Measurements from ENCODE around the gene FRMD3.

The FRMD3 gene

DNA sequence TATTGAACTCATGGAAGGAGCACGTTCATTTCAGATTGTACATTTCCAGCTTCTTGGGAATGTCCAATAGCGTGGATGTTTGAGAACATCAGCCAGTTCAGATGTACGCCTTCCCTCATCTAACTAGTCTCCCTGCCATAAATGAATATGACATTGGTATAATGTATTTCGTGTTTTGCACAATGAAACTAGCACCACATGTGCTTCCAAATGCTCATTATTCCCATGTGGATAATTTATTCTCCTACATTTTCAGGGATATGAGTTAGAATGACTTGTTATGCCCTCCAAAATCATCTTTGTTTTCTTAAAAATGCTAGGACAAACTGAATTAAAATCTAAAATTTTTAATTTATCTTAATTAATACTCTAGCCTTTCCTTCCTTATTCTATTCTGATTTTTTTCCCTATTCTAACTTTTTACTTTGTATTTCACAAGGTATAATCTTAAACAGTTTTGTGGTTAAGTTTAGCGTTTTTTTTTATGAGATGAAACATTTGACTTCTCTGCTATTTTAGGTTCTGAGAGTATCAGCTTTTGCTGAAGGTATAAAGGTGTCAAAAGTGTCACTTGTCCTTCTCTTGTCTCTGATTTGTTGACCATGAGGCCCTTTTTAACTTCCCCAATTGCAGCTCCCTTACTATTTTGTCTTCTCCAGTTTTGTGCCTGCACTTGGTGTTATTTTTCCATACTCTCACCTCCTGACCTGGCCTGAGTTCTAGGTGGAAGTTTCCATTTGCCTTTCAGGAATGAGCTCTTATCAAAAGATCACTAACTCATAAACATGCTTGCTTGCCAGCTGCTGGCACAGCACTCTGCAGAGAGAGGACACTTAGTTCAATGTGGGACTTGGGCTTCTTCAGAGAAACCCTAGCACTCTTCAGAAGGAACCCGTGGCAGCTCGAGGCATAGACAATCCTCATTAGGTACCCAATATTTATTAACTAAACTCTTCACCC lies 106.8 kb downstream of the FRMD3 start:
- no peak for DNase-seq

DNA sequence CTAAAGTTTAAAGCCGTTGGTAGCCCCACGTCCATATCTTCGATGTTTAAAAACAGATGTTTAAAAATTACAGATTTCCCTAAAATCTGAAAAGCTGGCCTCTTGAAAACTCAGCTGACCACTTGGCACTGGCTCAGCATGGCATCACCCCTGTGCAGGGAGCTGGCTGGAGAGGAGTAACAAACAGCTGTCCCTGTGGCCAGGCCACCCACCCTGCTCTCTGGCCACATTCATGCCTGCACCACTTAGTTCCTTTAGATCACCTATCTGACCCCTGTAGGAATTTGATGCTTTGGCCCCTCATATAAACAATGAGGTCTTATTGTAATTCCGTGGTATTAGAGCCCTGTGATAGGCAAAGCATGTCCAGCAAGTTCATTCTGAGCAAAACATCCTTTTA lies 107.5 kb downstream of the FRMD3 start:
- no peak for DNase-seq

DNA sequence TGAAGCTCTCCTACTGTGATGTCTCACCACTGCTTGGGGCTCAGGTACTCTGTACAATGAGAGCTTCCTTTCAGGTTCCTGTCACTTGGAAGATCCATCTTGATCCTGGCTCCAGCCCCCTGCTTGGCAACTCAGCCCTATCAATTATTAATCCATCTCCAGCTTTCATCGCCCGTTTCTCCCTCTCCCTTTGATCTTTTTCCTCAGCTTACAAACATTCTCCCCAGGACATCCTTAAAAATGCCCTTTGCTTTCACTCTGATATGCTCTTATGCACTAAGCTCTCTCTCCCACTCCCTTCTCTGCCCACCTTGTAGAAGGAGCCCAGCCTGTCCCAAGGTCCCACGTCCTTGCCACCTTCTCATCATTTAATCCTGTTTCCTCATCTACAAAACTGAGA lies 109.0 kb downstream of the FRMD3 start:
- DNase-seq: no peak

DNA sequence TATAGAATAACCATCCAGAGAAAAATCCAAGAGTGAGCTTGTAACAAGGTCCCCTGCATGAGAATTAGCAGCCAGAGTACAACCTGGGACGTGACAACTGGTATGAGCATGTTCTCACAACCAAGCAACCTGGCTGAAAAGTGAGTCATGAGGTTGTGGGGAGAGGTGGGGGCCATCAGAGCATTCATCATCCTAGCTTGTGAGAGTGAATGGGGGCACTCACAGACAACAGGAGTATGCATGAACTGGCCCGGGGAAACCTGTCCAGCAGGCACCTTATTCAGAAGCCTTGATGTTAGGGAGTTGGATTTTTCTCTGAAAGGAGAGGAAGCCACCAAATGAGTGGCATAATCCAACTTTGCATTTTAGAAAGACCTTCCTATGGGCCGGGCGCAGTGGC lies 113.0 kb downstream of the FRMD3 start:
- no peak for DNase-seq

DNA sequence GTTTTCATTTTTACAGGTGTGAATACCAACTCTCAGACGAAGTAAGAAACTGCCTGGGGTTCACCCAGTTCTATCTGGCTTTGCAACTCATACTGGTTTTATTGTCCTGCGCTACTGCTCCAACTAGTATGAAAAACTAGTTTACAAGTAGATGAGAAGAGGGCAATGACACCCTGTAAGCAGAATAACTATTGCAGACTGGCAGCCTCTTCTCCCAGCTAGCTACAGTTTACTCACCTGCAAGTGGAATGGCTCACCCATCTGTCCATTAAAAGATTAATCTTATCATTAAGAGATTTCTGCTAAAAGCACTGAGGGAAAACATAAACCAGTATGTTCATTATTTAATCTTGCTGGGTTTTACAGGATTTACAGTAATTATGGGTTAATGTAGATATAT lies 113.4 kb downstream of the FRMD3 start:
- no peak for DNase-seq

DNA sequence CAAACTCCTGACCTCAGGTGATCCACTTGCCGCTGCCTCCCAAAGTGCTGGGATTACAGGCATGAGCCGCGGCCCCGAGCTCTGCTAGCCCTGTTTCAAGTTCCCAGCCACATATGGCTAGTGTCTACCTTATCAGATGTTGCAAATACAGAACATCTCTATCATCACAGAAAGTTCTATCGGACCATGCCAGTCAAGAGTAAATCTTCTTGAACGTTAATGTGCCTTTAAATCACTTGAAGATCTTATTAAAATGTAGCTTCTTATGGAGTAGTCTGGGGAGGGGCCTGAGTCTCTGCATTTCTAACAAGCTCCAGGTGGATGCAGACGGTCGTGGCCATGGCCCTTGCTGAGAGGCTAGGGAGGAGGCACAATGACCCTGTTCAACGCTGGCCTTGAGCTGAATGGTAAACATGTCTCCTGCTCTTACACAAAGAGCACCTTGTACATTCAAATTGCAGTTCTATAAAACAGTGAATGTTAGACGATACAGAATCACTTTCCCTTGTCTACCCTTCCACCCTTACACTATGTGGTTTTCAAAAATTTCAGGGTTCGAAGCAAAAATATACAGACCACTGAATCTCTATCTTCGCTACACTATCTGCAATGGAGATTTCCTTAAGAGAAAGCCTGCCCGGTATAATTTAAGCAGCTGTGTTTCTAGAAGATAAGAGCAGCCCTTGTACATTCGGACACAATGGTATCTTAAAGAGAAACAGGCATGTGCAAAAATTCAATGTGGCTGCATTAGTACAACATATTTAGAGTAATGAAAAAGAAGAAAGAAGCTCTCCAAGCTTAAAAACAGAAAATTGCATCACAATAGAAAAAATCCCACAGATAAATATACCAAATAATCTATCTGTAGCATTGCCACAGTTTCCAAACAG lies 114.1 kb downstream of the FRMD3 start:
- no peak for DNase-seq

DNA sequence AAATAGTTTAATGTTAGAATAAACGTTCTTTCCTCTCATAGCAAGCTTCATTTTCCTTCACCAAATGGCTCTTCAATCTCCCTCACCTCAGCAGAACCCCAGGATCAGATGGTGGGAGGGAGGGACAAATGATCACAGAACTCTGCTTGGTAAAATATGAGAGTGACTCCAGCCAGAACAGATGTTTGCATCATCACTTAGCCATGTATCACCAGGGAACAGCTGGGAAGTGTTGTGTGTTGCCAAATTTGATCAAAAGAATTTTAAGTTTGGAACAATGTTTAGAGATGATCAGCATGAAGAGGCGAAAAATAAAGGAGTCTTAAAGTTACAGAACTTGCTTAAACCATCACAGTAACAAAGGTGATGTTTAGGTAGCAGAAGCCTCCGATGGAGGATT lies 115.7 kb downstream of the FRMD3 start:
- no peak for DNase-seq

DNA sequence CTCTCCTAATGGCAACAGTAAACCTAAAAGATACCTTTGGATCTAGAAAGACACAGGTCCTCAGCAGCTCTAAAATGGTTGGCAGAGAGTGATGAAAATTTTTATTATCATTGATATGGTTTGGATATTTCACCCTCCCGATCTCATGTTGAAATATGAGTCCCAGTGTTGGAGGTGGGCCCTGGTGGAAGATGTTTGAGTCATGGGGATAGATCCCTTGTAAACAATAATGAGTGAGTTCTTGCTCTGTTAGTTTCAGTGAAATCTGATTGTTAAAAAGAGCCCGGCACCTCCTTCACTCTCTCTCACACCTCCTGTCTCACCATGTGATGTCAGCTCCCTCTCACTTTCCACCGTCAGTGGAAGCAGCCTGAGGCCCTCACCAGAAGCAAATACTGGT lies 117.7 kb downstream of the FRMD3 start:
- no peak for DNase-seq

DNA sequence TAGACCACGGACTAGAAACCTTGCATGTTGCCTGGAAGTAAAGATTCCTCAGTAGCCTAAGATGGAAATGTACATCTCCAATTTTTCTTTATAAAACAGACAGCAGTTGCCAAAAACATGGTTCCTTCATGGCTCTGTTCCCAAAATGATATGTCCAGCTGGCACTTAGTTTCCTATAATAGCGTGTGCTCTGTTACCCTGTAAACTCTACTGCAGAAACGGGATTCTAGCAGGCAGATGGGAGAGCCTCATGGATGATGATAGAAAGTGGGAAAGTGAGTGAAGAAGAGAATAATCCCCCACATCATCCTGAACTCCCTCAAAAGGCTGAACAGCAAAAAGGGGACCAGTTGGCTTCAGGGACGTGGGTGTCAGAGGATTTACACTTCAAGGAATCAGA lies 118.2 kb downstream of the FRMD3 start:
- DNase-seq: no peak

DNA sequence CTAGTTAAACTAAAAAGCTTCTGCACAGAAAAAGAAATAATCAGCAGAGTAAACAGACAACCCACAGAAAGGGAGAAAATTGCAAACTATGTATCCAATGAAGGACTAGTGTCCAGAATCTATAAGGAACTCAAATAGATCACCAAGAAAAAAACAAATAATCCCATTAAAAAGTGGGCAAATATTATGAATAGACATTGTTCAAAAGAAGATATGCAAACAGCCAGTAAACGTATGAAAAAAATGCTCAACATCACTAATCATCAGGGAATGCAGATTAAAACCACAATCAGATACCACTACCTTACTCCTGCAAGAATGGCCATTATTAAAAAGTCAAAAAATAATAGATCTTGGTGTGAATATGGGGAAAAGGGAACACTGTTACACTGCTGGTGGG lies 119.9 kb downstream of the FRMD3 start:
- DNase-seq: no peak

DNA sequence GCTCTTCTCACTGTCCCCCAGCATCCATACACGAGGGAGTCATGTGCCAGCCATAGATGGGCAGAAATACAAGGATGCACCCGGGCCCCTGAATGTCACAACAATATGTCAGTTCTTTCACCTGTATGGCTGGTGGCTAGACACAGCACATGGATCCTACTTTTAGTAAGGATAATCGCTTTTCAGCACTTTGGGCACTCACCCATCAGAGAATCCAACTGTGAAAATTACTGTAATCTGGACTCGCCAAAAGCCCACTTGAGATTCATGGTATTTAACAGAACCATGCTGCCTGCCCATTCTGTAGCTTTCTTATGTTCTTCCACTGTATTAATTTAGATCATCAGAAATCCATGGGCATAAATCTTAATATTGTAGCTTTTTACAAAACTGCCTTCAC lies 124.8 kb downstream of the FRMD3 start:
- no peak for DNase-seq

DNA sequence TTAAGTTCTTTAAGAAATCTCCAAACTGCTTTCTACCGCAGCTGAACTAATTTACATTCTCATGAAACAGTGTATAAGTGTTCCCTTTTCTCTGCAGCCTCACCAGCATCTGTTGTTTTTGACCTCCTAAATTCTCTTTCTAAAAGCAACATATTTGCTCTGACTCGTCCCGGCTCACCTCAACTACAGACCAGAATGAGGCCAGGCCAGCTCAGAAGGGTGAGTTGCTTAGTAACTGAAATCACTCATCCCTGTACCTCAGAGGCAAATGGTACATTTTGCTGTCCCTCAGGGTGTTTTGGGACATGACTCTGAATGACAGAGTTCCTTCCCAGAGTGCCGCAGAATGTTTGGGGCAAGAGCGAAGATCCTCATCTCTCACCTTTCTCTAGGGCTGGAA lies 127.5 kb downstream of the FRMD3 start:
- DNase-seq: no peak

DNA sequence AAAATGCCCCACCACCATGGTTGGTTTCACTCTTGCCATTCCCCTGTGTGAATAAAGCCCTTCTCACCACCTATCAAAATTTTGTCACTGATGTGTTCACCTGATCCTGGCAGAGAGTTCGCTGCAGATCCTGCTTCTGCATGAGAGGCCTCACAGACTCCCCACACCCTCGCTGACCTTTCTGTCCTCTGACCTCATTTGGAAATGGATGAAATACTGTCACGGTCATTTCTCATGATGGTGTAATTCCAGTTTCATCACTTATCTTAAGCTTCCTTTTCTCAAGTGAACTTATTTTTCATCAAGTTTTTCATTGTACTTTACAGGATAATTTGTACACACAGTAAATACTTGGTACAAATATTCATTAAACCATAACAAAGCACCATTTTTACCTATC lies 131.3 kb downstream of the FRMD3 start:
- DNase-seq: no peak

DNA sequence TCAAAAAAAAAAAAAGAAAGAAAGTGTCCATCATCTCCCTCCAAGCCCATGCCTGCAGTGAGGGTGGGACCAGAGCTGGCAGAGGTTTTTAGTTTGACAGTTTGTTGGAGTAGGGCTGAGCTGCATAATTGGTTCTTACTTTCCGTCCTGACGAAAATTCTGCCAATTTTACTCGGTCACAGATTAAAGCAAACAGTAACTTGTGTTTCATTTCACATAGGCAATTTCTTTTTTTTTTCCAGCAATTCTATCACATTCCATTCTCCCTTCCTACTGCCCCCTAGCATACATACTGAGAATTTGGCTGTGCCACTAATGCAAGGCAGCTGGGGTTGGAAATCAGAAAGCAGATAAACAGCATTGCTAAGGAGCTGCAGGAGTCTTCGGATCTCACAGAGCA lies 132.4 kb downstream of the FRMD3 start:
- DNase-seq: no peak

DNA sequence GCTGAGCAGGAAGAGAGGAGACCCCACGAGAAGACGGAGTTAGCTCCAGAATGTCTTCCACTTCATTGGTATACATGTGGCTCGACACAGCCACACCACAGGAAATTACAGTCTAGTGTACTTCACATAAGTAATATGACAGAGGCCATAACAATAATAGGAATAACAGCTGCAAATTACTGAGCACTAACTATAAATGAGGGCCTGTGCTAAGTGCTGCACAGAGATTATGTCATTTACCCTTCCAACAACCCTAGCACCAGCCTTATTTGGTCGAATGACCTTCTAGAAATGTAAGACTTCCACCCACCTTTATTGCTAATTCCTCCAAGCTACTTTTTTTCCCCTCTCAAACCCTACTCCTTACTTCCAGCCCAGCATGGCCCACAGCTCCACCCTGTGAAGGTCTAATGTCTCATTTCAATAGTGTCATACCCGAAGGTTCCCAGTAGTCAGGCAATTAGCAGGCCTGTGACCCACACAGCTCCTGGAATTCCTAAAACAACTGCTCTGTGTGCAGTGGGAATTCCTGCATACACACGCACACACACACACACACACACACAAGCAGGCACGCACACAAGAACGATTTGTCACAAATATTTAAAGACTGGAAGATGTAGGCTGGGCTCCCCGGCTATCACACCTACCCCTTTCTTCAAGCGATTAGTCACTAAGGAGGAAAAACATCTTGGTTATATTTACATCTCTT lies 134.5 kb downstream of the FRMD3 start:
- DNase-seq: no peak

DNA sequence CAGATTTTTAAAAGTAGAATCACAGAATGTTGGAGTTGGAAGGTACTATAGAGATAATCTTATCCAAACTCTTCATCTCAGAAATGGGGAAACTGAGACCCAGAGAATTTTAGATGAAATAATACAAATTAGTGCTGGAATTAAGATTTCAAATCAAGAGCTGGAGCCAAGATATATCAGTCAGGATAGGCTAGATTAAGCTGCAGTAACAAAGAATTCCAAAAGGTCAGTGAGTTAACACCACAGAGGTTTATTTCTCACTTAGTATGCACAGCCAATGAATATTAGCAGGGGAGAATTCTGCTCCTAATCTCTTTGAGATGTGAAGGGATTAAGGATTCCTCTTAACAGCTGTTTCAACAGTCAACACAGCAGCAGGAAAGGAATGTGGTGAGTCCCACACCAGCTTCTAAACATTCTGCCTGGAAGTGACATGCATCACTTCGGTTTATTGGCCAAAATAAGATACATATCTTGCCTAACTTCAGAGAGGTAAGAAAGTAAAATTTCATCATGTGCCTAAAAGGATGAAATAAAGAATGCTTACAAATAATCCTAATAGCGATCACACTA lies 136.8 kb downstream of the FRMD3 start:
- no peak for DNase-seq

DNA sequence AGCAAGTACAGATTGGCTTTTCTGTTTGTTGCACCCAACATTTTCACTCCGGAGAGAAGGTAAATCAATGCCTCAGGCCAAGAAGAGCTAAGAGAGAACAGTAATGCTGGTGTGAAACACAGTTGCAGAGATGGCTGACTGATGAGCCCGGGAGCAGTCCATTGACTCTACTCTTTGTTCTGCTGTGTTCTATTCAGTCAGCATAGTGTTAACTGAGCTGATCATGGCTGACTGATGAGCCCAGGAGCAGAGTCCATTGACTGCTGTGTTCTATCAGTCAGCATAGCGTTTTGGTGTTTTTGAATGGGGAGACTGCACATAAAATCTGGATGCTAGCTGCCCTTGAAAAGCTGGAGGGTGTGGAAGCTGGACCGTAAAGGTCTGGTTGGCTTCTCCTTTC lies 141.4 kb downstream of the FRMD3 start:
- DNase-seq: no peak

DNA sequence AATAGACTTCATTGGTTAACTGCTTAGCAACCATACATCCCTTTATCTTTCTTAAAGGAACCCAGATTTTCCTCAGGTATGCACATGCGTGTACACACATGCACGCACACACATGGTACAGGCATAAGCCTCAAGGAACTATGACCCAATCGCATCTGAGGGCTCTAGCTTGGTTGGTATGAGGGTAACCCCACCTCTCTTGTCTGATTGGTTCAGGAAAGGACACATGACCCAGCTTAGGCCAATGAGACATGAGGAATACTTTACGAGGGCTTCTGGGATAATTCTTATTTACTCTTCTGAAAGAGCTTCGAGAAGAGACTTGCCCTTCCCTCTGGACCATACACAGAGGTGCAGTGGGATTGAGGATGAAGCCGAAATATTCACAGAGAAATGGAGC lies 141.9 kb downstream of the FRMD3 start:
- no peak for DNase-seq

DNA sequence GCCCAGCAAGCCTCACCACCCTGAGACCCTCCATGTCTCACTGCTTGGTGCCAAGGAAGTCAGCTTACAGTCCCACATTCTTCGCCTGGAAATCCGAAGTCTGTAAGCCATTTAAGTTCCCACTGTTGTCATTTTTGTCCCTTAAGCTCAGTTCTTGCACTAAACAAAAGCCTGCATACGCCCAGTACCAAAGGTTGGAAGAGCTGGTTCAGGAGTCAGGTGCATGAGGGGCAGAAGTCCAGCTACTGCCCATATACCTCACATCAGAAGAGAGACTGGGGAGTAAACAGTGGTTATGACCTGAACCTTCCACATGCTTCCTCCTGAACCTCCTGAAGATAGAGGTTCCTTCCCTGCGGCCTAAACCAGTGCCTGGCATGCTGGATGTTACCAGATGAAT lies 146.0 kb downstream of the FRMD3 start:
- no peak for DNase-seq

DNA sequence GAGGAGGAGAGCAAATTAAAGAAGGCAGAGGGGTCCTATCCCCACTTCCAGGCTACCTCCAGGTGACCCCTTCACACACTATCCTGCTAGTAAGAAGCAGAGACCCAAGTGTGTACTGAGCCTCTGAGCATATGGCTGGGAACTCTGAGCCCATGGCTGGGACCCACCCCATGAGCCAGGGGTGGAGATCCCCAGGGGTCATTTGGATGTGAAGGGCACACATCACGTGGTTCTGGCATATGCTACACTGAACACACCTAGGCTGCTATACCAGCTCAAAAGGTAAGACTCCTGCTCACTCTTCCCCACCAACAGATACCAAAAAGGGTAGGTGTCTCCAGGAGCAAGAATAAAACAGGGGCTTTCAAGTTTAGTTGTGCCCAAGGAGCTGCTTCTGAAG lies 149.9 kb downstream of the FRMD3 start:
- no peak for DNase-seq

DNA sequence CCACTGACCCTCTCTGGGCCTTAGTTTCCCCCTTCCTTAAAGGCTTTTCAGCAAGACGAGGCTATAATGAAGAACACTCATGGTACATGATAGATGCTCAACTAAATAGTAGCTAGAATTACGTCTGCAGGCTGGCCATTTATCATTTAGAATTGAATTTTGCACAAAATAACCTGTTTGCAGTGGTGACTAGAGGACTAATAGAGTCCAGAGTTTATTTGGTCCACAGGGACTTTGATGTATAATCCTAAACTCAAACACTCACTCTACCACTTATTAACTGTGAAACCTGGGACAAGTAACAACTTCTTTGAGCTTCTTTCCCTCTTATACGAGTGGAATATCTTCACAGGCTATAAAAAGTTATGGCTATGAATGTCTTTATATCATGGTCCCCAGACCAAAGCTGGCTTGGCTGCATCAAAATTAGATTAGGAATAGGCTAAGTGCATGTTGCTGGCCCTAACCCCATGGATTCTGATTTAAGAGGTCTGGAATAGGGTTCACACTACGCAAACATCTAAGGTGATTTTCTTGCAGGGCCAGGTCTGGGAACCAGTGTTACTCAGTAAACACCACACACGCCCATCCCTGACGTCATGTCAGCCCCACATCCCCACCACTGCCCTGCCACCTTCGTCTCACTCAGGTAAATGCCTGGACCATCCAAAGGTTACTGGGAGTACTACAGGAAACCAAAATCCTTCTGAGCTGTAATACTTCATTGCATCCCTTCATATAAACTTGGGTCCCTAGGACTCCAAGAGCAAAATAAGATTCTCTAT lies 150.6 kb downstream of the FRMD3 start:
- no peak for DNase-seq

DNA sequence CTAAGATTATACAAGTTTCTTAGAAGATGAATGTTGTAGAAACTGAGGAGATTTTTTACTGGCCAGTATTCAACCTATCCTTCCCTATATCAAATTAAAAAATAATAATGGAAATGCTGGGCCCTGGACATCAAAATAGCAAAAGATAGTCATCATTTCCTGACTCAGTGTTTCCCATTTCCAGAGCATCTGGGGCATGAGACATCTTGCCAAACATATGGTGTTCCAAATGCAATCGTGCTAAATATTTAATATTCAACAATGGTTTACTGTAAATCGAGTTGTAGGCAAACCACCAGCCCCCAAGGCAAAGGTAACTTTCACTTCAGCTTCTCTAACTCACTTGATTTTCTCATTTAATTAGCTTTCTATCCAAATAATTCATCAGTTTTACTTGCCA lies 152.9 kb downstream of the FRMD3 start:
- no peak for DNase-seq
